ENCODE data around the gene IDI1.
"Not testable (repeated sequence)": the region's sequence is repeated elsewhere in the genome, so short reads cannot be mapped to it uniquely, and the experiment has no call there.

Gene IDI1

GRCh38 chr10:1033601-1034000, 15.3 kb downstream of the IDI1 start:
- no peak for FAIRE-seq

GRCh38 chr10:1029838-1030237, 19.1 kb downstream of the IDI1 start:
- no peak for FAIRE-seq

GRCh38 chr10:1026578-1026977, 22.3 kb downstream of the IDI1 start:
- no peak for FAIRE-seq

- no peak for FAIRE-seq
These were observed 23.2 kb downstream of the IDI1 start, which contains the start of gene IDI2 for GRCh38 chr10:1025683-1026082. Gene IDI2 (minus strand): TSS chr10:1025859. CDS start chr10:1024723, 1,136 bp downstream.

GRCh38 chr10:1024103-1024502, 24.8 kb downstream of the IDI1 start:
- FAIRE-seq: no peak

- FAIRE-seq: no peak
These were observed 26.5 kb downstream of the IDI1 start for GRCh38 chr10:1022413-1022812.

- no peak for FAIRE-seq
These were observed 28.0 kb downstream of the IDI1 start for GRCh38 chr10:1020958-1021357.

- FAIRE-seq: no peak
These were observed 28.5 kb downstream of the IDI1 start for GRCh38 chr10:1020460-1020859.

GRCh38 chr10:1019362-1019761, 29.6 kb downstream of the IDI1 start:
- FAIRE-seq: no peak

GRCh38 chr10:1015688-1016087, 33.2 kb downstream of the IDI1 start:
- no peak for FAIRE-seq

- no peak for FAIRE-seq
These were observed 37.2 kb downstream of the IDI1 start for GRCh38 chr10:1011696-1012095.

GRCh38 chr10:1010703-1011102, 38.2 kb downstream of the IDI1 start:
- FAIRE-seq: no peak

GRCh38 chr10:1009947-1010346, 39.0 kb downstream of the IDI1 start:
- FAIRE-seq: not testable (repeated sequence)

GRCh38 chr10:1009071-1009494, 39.8 kb downstream of the IDI1 start:
- no peak for FAIRE-seq

GRCh38 chr10:1007583-1007982, 41.3 kb downstream of the IDI1 start:
- no peak for FAIRE-seq

GRCh38 chr10:1006573-1006972, 42.3 kb downstream of the IDI1 start:
- FAIRE-seq: no peak

GRCh38 chr10:1003884-1004670, 44.8 kb downstream of the IDI1 start:
- FAIRE-seq: no peak

- no peak for FAIRE-seq
These were observed 46.4 kb downstream of the IDI1 start for GRCh38 chr10:1002425-1003006.

GRCh38 chr10:997266-998022, 51.5 kb downstream of the IDI1 start:
- FAIRE-seq: no peak

GRCh38 chr10:996031-996430, 52.9 kb downstream of the IDI1 start:
- FAIRE-seq: no peak

GRCh38 chr10:995559-995926, 53.4 kb downstream of the IDI1 start:
- FAIRE-seq: no peak

GRCh38 chr10:994836-995558, 53.9 kb downstream of the IDI1 start:
- no peak for FAIRE-seq

GRCh38 chr10:992871-993270, 56.0 kb downstream of the IDI1 start:
- no peak for FAIRE-seq
